ENCODE measurements around the gene AQP1.

- TF ChIP-seq CTCF (IDR thresholded peaks at IDR 0.05) = no peak
- no peak for TF ChIP-seq POLR2A (IDR thresholded peaks at IDR 0.05)
Measured at GRCh38 chr7:30900803-30901362, 10.8 kb upstream of the AQP1 start.
